ENCODE data around the gene CHCHD2. TPM values are rescaled to one million over a fixed set of nuclear protein-coding genes. Genes with fewer than 3 reads are reported as not detected.

CHCHD2 gene
- total and polyA plus RNA-seq, 11 donors, result 245 to 1,085 (median 412) TPM

GRCh38 chr7:56091591-56091990 lies 14.7 kb downstream of the CHCHD2 start:
- TF ChIP-seq, protein P1, sequence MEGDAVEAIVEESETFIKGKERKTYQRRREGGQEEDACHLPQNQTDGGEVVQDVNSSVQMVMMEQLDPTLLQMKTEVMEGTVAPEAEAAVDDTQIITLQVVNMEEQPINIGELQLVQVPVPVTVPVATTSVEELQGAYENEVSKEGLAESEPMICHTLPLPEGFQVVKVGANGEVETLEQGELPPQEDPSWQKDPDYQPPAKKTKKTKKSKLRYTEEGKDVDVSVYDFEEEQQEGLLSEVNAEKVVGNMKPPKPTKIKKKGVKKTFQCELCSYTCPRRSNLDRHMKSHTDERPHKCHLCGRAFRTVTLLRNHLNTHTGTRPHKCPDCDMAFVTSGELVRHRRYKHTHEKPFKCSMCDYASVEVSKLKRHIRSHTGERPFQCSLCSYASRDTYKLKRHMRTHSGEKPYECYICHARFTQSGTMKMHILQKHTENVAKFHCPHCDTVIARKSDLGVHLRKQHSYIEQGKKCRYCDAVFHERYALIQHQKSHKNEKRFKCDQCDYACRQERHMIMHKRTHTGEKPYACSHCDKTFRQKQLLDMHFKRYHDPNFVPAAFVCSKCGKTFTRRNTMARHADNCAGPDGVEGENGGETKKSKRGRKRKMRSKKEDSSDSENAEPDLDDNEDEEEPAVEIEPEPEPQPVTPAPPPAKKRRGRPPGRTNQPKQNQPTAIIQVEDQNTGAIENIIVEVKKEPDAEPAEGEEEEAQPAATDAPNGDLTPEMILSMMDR (IDR thresholded peaks at IDR 0.05), result no peak
- peaks cover 0 to 32% (median 18%) of the 10 kb centered on the region in 12 donors for H3K4me1 ChIP-seq
- peak overlapping the region; percentile 57 to 94 (median 85) for H3K27ac ChIP-seq
- 48 to 68% (median 55%) methylated on average over 3 of the region's 3 CpGs for WGBS, 4 donors
- DNase-seq (peak; percentile 72 to 90 (median 77)), ATAC-seq (peak; percentile 91 to 96 (median 92))
- intact Hi-C loops (cut with DNase I), result loop anchor here in 1 of 10 donors (5.0 kb wide), 1 partner anchor 124 kb away; no protein-coding TSS in a partner anchor
- peak overlapping the region in 7 of 12 donors; percentile 29 to 56 (median 39) for H3K4me3 ChIP-seq
- H3K36me3 ChIP-seq, result peaks cover 0 to 28% (median 22%) of the 10 kb centered on the region in 9 donors
- no peaks in the 10 kb centered on the region for H3K9me3 ChIP-seq
- no peaks in the 10 kb centered on the region for H3K27me3 ChIP-seq

DNA sequence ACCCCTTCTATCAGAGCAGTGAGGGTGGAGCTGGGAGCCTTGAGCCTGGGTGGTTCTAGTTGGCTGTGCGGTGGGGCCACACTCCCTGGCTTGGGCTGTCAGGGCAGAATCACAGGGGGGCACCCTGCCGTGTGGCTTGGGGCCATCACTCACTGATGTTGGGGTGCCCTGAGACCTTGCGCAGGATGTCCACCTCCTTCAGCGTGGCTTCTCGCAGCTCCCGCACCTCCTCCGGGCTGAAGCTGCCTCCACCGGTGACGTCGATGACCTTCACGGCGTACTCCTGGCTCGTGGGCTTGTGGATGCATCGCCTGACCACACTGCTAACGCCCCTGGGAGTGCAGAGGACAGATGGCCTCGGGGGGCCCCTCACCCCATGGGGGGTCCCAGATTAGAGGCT lies 18.8 kb downstream of the CHCHD2 start:
- Histone ChIP-seq H3K36me3 (peaks cover 0 to 50% (median 34%) of the 10 kb centered on the region in 9 donors), H3K9me3 (no peaks in the 10 kb centered on the region), H3K27ac (no peak overlapping the region), H3K4me3 (no peak overlapping the region), H3K4me1 (peaks cover 0 to 35% (median 18%) of the 10 kb centered on the region in 12 donors), H3K27me3 (no peaks in the 10 kb centered on the region)
- ATAC-seq, result no peak
- no peak for DNase-seq
- WGBS, 4 donors, result 89 to 95% (median 92%) methylated on average over 16 of the region's 16 CpGs
- TF ChIP-seq POLR2A (IDR thresholded peaks at IDR 0.05), result no peak
- TF ChIP-seq, protein P1 (IDR thresholded peaks at IDR 0.05), result no peak
- intact Hi-C loops (cut with DNase I), result no loop called here

GRCh38 chr7:56086761-56087160 lies 19.5 kb downstream of the CHCHD2 start:
- WGBS, 4 donors, result 86 to 98% (median 95%) methylated on average over 5 to 7 of the region's 7 CpGs
- intact Hi-C loops (cut with DNase I), result no loop called here
- H3K4me3 ChIP-seq, result no peak overlapping the region
- DNase-seq, result no peak
- peaks cover 0 to 29% (median 11%) of the 10 kb centered on the region in 12 donors for H3K4me1 ChIP-seq
- no peaks in the 10 kb centered on the region for H3K27me3 ChIP-seq
- peaks cover 0 to 56% (median 39%) of the 10 kb centered on the region in 9 donors for H3K36me3 ChIP-seq
- no peaks in the 10 kb centered on the region for H3K9me3 ChIP-seq
- no peak overlapping the region for H3K27ac ChIP-seq
- TF ChIP-seq, protein P1 (IDR thresholded peaks at IDR 0.05), result no peak
- no peak for TF ChIP-seq POLR2A (IDR thresholded peaks at IDR 0.05)
- ATAC-seq, result no peak

DNA sequence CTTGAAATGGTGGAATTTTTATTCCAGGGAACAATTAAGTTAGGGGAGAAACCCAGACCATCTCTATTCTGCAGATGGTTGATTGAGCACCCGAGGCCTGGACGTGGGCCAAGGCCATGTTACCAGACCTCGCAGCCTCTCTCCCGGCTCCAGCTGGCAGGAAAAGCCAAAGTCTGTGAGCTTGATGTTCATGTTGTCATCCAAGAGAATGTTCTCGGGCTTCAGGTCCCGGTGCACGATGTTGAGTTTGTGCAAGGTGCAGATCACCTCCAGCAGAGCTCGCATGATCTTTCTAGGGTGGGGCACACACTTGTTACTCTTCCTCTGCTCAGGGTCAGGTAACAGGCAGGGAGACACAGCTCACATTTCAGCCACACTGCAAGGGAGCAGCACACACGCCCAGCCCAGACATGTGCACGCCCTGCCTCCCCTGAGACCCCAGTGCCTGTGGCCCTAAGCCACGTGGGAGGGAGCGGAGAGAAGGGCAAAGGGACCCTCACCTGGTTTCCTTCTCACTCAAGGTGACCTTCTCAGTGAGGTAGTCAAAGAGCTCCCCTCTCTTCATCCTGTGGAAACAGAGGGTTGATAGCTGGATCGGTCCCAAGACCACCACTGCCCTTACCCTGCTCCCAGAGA lies 23.0 kb downstream of the CHCHD2 start:
- H3K27me3 ChIP-seq, result no peaks in the 10 kb centered on the region
- H3K4me1 ChIP-seq, result peaks cover 10 to 40% (median 34%) of the 10 kb centered on the region in 12 donors
- no peaks in the 10 kb centered on the region for H3K9me3 ChIP-seq
- peak overlapping the region in 9 of 12 donors; percentile 0 to 57 (median 50) for H3K27ac ChIP-seq
- ATAC-seq (peak; percentile 27 to 41 (median 34)), DNase-seq (peak; percentile 55 to 85 (median 71))
- WGBS, 4 donors, result 42 to 47% (median 44%) methylated on average over 13 of the region's 13 CpGs
- TF ChIP-seq, protein P1 (IDR thresholded peaks at IDR 0.05), result no peak
- no peak for TF ChIP-seq POLR2A (IDR thresholded peaks at IDR 0.05)
- peaks cover 0 to 52% (median 47%) of the 10 kb centered on the region in 9 donors for H3K36me3 ChIP-seq
- intact Hi-C loops (cut with DNase I), result no loop called here
- no peak overlapping the region for H3K4me3 ChIP-seq
